Type B pancreatic cell (in vitro differentiated cells): ENCODE results near the gene NEURL1. TPM values are rescaled to one million over a fixed set of nuclear protein-coding genes. Genes with fewer than 3 reads are reported as not detected.

Experiments
- DNase-seq: peaks from one replicate; pipeline ENCODE4 v3.0.0; 2021; ENCODE audit warnings: mixed read lengths; ENCODE audit not compliant: unreplicated experiment; ENCODE audit errors: extremely low spot score
- H3K27ac Mint-ChIP-seq: 2 replicates; pipeline ENCODE4 v1.8.0; 2021; ENCODE audit warnings: mild to moderate bottlenecking, mixed read lengths
- H3K27me3 Mint-ChIP-seq: 2 replicates; pipeline ENCODE4 v1.8.0; 2021; ENCODE audit warnings: mixed read lengths
- H3K36me3 Mint-ChIP-seq: 2 replicates; pipeline ENCODE4 v1.8.0; 2021; ENCODE audit warnings: mixed read lengths
- H3K4me1 Mint-ChIP-seq: one replicate; pipeline ENCODE4 v1.8.0; 2021; ENCODE audit warnings: mixed read lengths; ENCODE audit not compliant: unreplicated experiment
- H3K4me3 Mint-ChIP-seq: 2 replicates; pipeline ENCODE4 v1.8.0; 2021; ENCODE audit warnings: mild to moderate bottlenecking, mixed read lengths
- H3K9me3 Mint-ChIP-seq: 2 replicates; pipeline ENCODE4 v1.8.0; 2021; ENCODE audit warnings: mixed read lengths
- CTCF ChIP-seq: fragments of 200-600 bp; sonication (generic); conservative IDR thresholded peaks from 2 replicates; pipeline ENCODE4 v1.5.0; 2021; ENCODE audit warnings: antibody characterized with exemption, mild to moderate bottlenecking
- total RNA-seq: library from RNA; stranded (reverse); gene quantifications from 2 replicates; pipeline ENCODE4 v1.2.1, GENCODE V29; 2021; ENCODE audit warnings: low replicate concordance

The NEURL1 gene
- total RNA-seq, 1 donor from 2014 or later = 38.3 TPM

- H3K27ac Mint-ChIP-seq = peak overlapping the region; percentile 64
- peak overlapping the region; percentile 43 for H3K4me3 Mint-ChIP-seq
- H3K36me3 Mint-ChIP-seq = peaks cover 17% of the 10 kb centered on the region
Measured at GRCh38 chr10:103448746-103449145, 44.8 kb upstream of the NEURL1 start.

GRCh38 chr10:103449208-103450144 is 44.0 kb upstream of the NEURL1 start:
- Mint-ChIP-seq H3K27me3 (no peaks in the 10 kb centered on the region), H3K9me3 (no peaks in the 10 kb centered on the region), H3K27ac (peak overlapping the region; percentile 64), H3K36me3 (peaks cover 15% of the 10 kb centered on the region), H3K4me3 (peak overlapping the region; percentile 43), H3K4me1 (no peaks in the 10 kb centered on the region)
- no peak for TF ChIP-seq CTCF
- DNase-seq = no peak

More at GRCh38 chr10:103448746-103449145, 44.8 kb upstream of the NEURL1 start:
- no peak for TF ChIP-seq CTCF
- Mint-ChIP-seq H3K27me3 (no peaks in the 10 kb centered on the region), H3K4me1 (no peaks in the 10 kb centered on the region), H3K9me3 (no peaks in the 10 kb centered on the region)
- DNase-seq = no peak

GRCh38 chr10:103450201-103450695 is 43.3 kb upstream of the NEURL1 start:
- Mint-ChIP-seq H3K4me1 (no peaks in the 10 kb centered on the region), H3K36me3 (peaks cover 11% of the 10 kb centered on the region), H3K9me3 (no peaks in the 10 kb centered on the region), H3K27ac (no peak overlapping the region), H3K27me3 (no peaks in the 10 kb centered on the region), H3K4me3 (no peak overlapping the region)
- no peak for TF ChIP-seq CTCF
- no peak for DNase-seq

- DNase-seq = no peak
- no peak for TF ChIP-seq CTCF
- no peaks in the 10 kb centered on the region for H3K27me3 Mint-ChIP-seq
- no peaks in the 10 kb centered on the region for H3K4me1 Mint-ChIP-seq
- no peaks in the 10 kb centered on the region for H3K9me3 Mint-ChIP-seq
- peak overlapping the region; percentile 29 for H3K27ac Mint-ChIP-seq
- peak overlapping the region; percentile 81 for H3K4me3 Mint-ChIP-seq
- peaks cover 11% of the 10 kb centered on the region for H3K36me3 Mint-ChIP-seq
Measured at GRCh38 chr10:103451091-103451813, 42.3 kb upstream of the NEURL1 start.

GRCh38 chr10:103451831-103452505 is 41.5 kb upstream of the NEURL1 start, which contains the start of gene CALHM2:
CALHM2 (minus strand) TSS chr10:103452370; CDS start chr10:103449941, 2,429 bp downstream.
- Mint-ChIP-seq H3K9me3 (no peaks in the 10 kb centered on the region), H3K36me3 (peaks cover 11% of the 10 kb centered on the region), H3K27ac (peak within 1 kb of the TSS; percentile 29), H3K4me1 (no peaks in the 10 kb centered on the region), H3K27me3 (no peaks in the 10 kb centered on the region), H3K4me3 (peak within 1 kb of the TSS; percentile 81)
- no peak for TF ChIP-seq CTCF
- no peak for DNase-seq
